Keratinocyte (primary cell): ENCODE data around the gene HMG20A.

Source experiments
- CTCF ChIP-seq, 3 experiments: IDR thresholded peaks in 1 of 3; conservative IDR thresholded peaks in 1 of 3; optimal IDR thresholded peaks in 1 of 3; 2 replicates in 2 of 3; 3 replicates in 1 of 3; pipeline versions ENCODE3 to v1.5.1; 2011; ENCODE audit warnings: low read length in 3 of 3, mild to moderate bottlenecking in 3 of 3, moderate library complexity in 2 of 3, control low read depth in 1 of 3, inconsistent platforms in 1 of 3; ENCODE audit not compliant: insufficient read depth in 2 of 3; ENCODE audit errors: extremely low read depth in 1 of 3
- EZH2 ChIP-seq: IDR thresholded peaks from one replicate; pipeline ENCODE4 v1.6.1; 2012; ENCODE audit warnings: inconsistent platforms, mild to moderate bottlenecking, low read length, moderate library complexity

GRCh38 chr15:77532067-77532710, 111.5 kb downstream of the HMG20A start:
- no peak for TF ChIP-seq CTCF (optimal IDR thresholded peaks at IDR 0.05 in 1 of 3, IDR thresholded peaks at IDR 0.05 in 1 of 3, conservative IDR thresholded peaks at IDR 0.05 in 1 of 3; ENCODE audit: extremely low read depth in 1 of 3, insufficient read depth in 2 of 3, low read length in 3 of 3)
- no peak for TF ChIP-seq EZH2
